ENCODE data around the gene PTPRJ. TPM values are rescaled to one million over a fixed set of nuclear protein-coding genes. Genes with fewer than 3 reads are reported as not detected.
A peak's percentile ranks its signal among the peaks of the same experiment; 100 is the strongest.

Gene PTPRJ
- total RNA-seq, 1 experiment from 2014 or later: 18.0 TPM

DNA sequence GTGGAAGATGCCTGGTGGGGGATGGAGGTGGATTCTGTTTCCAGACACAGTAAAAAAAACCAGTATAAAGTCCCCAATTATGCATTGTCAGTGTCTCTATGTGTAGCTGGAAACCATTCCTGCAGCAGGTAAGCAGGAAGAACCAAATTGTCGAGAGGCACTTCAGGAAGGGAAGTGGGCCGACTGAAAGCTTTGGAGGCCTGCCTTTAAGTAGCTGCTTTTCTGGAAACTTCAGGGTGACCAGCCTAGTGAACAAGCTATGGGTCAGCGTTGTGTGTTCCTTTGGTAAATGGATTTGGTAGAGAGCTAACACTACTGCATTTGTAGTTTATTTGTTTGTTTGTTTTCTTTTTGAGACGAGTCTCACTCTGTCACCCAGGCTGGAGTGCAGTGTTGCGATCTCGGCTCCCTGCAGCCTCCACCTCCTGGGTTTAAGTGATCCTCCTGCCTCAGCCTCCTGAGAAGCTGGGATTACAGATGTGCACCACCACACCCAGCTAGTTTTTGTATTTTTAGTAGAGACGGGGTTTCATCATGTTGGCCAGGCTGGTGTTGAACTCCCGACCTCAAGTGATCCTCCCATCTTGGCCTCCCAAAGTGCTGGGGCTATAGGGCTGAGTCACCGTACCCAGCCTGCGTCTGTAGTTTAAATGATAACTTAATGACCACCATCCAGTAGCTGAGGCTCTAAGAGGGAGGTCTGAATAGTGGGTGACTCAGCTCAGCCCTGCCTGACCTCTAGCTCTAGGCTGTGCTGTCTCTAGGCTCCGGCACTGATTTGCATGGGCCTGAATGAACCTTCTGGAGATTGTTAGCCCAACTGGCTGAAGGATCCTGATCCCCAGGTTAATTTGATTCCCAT, 12.8 kb downstream of the PTPRJ start:
- peak; percentile 42 for DNase-seq (ENCODE audit: extremely low read depth, low read depth)

DNA sequence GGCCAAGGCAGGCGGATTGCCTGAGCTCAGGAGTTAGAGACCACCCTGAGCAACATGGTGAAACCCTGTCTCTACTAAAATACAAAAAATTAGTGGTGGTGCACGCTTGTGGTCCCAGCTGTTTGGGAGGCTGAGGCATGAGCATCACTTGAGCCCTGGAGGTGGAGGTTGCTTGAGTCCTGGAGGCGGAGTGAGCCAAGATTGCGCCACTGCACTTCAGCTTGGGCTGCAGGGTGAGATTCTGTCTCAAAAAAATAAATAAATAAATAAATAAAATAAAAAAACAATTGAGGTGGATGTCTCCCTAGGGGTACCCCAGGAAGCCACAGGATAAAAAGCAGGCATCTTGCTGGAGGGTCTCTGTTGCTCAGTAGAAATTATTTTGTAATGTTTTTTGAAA, 14.1 kb downstream of the PTPRJ start:
- DNase-seq (ENCODE audit: extremely low read depth, low read depth): no peak

DNA sequence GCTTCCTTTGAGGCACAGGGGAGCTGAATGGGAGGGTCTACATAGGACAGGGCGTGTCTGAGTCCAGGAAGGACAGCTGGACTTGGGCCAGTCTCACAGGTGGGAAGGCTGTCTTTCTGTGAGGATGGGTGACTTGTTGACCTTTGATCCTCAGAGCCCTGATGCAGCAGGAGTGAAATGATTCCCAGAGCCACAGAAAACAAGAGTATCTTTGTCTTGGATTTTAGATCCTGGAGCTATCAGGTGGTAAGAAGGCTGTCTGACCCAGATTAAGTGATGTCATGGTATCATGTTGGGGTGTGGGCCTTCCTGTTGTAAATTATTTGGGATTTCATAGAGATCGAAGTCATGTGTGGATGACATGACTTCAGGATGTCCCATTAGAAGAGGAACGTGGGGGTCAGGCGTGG, 15.0 kb downstream of the PTPRJ start:
- no peak for DNase-seq (ENCODE audit: extremely low read depth, low read depth)

DNA sequence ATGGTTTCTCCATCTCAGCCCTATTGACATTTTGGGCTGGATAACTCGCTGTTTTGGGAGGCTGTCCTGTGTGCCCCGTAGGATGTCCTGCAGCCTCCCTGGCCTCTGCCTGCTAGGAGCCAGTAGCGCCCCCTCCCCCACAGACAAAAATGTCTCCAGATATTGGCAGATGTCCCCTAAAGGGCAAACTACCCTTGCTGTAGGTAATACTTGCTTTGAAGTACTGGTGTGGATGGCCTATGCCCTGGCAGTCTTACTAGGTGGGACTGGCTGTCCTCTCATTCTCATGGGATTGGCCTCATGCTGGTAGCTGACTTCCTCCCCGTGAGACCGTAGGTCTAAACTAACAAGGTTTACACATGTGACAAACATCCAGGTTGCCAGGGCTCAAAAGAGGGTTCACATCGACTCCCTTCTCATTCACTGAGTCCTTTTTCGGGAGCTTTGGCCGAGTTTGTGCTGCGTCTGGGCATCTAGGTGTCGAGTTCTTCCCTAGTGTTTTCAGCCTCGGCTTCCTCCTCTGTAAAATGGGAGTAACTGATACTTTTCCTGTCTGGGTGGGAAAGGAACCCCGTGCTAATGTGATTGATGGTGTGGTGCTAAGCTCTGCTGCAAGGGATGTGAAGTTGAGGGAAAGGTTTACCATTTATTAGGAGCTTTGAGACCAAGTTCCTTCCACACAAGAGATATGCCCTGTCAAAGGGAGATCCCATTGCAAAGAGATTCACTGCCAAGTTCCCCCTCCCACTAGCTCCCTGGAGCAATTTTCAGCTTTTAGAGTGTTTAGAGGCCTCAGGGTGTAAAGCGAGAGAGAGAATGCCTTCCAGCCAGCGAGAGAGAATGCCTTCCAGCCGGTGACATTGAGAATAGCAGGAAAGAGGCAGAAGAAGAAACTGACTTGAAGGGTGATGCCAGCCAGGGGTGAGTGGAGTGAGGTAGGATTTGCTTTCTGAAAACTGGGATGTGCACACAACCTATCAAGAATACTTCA, 17.0 kb downstream of the PTPRJ start:
- DNase-seq (ENCODE audit: extremely low read depth, low read depth): no peak

DNA sequence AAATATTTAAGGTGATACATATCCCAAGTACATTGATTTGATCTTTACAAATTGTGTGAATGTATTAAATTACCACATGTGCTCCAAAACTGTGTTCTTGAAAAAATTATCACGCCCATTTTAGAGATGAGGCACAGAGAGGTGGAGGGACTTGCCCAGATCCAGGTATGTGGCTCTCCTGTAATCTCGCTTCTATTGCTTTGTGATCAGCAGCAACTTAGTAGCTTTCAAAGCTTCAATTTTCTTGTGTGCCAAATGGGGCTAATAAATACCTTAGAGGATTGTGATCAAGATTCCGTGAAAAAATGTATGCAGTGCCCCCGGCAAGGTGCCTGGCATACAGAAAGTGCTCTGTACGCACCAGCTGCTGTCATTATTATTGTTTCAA, 18.0 kb downstream of the PTPRJ start:
- DNase-seq (ENCODE audit: extremely low read depth, low read depth): no peak

DNA sequence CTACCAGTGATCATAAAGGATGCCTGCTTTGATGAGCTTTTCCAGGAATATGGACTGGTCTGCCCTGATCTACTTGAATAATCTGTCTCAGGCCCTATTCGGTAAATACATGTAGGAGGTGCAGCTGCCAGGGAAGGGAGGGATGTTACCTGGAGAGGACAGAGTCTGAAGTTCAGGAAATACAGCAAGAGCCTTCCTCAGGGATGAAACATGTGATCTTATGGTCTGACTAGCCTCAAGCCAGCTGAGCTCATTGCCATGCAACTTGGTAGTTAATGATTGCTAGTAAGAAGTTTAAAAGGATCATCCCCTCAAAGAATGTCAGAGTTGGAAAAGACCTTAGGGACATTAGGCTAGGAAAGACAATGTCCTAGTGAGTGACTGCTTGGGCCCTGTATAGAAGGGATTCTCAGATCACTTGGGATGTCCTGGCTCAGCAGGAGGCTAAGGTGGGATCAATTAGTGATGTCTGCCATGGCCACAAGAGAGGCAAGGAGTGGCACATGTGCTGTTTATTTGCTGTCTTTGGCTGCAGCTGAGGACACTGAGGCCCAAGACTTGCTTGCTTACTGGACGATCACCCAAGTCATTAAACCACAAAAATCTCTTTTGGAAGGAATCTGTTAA, 18.5 kb downstream of the PTPRJ start:
- no peak for DNase-seq (ENCODE audit: extremely low read depth, low read depth)

DNA sequence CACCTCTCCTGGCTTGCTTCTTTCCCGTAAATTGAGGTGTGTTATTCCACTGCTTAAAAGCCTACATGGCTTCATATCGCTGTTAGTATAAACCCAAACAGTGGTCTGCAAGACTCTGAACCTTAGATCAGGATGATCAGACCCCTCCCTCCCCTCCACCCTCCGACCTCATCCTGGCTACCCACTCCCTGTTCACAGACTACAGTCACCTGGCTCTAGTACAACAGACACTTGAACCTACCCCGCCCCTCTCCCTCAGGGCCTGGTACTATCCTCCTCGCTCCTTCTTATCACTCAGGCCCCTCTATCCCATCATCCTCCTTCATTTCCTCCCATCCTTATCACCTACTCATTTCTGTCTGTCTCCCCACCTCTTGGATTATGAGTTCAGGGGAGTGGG, 20.1 kb downstream of the PTPRJ start:
- no peak for DNase-seq (ENCODE audit: extremely low read depth, low read depth)

DNA sequence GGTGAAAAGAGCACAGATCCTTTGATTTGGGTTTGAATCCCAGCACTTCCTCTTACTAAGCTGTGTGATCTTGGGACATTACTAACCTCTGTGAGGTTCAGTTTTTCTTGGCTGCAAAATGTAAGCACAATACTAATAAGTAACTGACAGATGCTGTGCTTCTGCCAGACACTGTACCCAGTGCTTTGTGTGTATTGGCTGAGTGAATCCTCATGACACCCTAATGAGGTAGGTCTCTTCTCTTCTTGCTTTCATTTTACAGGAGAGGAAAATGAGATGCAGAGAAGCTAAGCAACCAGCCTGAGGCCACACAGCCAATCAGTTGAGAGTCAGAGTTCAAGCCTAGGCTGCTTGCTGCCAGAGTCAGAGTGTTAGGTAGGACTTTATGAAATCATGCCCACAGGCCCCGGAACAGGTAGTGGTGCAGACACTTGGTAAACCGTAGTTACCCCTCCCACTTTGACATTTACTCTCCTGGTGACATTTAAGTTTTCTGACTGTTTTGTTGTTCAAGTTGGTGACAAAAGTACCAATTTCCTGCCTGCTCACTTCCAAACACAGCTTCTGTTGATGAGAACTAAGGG, 21.2 kb downstream of the PTPRJ start:
- no peak for DNase-seq (ENCODE audit: extremely low read depth, low read depth)

DNA sequence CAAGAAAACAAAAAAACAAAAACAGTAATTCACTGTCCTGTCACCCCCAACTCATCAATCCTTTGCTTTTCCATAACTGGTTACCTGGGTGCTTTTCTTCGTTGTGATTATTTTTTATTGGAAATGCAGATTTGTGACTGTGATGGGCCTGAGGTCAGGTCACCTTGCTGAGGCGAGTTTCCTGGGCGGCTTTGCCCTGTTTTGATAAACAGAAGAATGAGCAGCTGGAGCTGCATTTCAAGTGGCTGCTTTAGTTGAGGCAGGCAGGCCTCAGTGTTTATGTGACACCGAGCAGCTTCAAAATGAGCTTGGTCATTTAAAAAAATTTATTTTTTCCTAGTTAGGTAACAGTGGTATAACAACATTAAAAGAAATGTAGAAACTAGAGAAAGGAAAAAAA, 22.2 kb downstream of the PTPRJ start:
- no peak for DNase-seq (ENCODE audit: extremely low read depth, low read depth)

DNA sequence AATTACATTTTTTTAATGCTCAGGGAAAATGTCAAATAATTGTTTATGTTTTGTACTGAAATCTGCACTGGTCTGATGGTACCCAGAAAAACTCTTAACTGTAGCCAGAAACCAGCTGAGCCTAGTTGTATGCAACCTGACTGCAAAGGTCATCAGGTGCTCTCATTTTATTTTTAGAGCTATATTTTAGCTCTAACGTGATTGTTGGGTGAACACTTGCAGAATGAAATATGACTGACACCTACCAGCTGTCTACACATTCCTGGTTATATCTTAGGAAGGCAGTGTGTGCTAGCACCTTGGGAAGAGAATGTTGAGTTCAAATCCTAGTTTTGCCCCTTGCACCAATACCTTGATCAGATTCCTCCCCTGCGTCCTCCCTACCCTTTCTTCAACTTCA, 23.6 kb downstream of the PTPRJ start:
- no peak for DNase-seq (ENCODE audit: extremely low read depth, low read depth)

DNA sequence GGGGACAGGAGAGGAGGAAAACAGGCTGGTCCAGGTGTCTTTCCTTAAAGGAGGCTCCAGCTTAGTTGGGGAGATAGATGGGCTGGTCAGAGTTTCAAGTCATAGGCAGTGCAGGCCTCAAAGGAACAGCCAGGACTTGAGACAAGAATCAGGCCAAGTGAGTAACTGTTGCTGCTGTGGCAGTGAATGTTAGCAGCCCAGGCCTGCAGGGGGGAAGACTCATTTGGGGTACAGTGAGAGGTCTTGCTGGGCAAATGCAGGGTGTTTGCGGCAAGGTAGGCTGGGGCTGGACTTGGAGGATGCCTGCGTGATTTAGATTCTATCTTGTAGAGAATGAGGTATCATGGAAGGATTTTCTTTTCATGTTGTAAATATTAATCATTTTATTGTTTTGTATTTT, 24.1 kb downstream of the PTPRJ start:
- DNase-seq (ENCODE audit: extremely low read depth, low read depth): no peak

DNA sequence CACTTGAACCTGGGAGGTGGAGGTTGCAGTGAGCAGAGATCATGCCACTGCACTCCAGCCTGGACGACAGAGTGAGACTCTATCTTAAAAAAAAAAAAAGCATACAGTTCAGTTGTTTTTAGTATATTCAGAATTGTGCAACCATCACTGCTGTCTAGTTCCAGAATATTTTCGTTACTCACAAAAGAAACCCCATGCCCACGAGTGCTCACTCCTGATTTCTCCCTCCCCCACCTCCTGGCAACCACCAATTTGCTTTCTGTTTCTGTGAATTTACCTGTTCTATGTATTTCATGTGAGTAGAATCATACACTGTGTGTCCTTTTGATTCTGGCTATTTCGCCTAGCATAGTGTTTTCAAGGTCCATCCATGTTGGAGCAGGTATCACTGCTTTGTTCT, 24.8 kb downstream of the PTPRJ start:
- DNase-seq (ENCODE audit: extremely low read depth, low read depth): no peak

DNA sequence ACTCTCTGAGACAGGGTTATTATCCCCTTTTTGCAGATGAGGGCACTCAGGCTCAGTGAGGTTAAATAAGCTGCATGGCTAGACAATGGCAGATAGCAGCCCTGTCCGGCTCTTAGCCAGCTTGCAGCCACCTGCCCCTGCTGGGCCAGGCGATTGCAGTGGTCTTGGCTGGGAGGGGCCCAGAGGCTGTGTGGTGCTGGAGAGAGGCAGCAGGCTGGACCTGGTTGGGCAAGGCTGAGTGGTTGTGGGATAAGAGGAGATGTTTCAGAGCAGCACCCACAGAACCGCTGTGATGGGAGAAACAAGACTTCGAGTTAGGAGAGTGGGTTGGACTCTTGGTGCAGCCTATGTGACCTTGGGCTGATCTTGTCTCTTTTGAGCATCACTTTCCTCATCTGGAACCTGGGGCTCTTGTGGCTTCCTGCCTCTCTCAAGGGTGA, 25.5 kb downstream of the PTPRJ start:
- DNase-seq (ENCODE audit: extremely low read depth, low read depth): no peak

DNA sequence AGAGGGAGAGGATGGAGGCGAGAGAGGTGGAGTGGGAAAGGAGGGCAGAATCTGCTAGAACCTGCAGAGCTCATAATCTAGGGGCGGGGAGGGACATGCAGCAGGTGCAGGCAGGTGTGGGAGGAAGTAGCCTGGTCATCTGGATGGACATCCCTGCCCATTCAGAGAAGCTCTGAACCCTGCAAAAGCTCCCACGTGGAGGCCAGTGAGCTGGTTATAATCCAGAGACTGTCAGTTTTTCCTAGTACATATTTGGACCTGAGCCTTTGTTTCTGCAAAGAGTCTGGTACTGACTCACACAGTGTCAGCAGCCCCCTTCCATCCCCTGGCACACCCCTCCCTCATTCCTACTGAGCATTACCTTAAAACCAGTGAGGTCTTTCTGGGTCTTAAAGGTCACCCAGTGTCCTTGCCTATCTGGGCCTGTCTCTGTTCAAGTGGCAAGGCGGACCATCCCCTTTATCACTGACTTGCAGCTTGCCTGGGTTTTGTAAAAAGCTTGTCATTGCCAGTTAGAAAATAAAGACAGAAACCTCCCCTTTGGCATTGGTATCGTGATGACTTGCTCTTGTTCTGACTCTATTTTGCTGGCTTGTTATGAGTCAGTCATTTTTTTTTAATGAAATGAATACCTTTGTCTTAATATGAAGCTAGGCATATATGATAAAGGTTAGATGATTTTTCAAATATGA, 26.1 kb downstream of the PTPRJ start:
- DNase-seq (ENCODE audit: extremely low read depth, low read depth): no peak

DNA sequence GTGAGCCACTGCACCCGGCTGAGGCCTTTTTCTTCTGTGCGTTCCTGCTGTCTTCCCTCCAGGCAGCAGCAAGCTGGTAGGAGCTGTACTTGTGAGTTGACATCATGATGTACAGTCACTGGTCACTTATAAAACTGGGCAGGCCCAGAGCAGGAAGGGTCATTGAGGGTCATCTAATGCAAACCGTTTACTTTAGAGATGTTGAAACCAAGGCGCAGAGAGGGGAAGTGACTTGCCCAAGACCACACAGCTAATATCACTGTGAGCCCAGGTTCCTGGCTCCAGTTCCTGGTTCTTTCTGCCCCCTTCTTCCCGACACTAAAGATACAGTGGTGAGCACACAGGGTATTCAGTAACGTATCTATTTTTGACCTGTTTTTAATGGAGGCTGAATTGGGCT, 27.3 kb downstream of the PTPRJ start:
- DNase-seq (ENCODE audit: extremely low read depth, low read depth): no peak

DNA sequence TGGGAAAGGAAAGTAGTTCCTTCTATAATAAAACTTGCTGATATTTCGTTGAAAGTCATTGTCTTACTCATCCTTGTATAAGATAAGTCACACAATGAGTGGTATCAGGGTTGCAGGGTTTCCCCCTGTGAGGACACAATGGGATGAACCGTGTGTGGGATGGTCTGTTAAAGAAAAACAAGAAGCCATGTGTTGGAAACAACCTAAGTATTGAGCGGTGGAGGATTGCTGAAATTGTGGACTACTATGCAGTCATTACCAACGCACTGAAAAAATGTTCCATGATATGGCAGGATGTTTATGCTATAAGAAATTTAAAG, 28.6 kb downstream of the PTPRJ start:
- DNase-seq (ENCODE audit: extremely low read depth, low read depth): no peak

DNA sequence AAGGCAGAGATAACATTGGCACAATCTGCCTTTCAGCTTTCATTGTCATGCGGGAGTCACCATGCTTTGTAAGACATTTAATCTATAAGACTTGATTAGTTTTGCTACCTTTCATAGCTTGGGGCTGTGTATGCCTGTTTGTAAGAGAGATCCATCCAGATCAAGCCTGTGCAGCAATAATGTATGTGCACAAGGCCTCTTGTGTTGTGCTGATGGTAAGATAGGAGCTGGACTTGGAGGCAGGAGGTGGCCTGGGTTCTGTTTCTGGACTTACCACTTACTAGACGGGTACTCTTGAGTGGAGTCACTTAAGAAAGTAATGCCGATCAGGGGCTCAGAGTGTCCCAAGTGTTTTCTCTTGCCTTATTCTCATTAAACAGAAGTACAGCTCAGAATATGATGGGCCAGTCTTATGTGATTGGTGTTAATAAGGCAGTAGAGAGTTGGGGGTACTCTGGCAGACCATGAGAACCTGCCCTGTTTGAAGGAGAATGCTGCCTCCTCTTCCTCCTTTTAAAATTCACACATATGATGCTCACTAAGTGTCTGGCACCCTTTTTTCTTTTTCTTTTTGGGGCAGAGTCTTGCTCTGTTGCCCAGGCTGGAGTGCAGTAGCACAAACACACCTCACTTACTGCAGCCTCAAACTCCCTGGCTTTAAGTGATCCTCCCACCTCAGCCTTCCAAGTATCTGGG, 30.9 kb downstream of the PTPRJ start:
- DNase-seq (ENCODE audit: extremely low read depth, low read depth): no peak

DNA sequence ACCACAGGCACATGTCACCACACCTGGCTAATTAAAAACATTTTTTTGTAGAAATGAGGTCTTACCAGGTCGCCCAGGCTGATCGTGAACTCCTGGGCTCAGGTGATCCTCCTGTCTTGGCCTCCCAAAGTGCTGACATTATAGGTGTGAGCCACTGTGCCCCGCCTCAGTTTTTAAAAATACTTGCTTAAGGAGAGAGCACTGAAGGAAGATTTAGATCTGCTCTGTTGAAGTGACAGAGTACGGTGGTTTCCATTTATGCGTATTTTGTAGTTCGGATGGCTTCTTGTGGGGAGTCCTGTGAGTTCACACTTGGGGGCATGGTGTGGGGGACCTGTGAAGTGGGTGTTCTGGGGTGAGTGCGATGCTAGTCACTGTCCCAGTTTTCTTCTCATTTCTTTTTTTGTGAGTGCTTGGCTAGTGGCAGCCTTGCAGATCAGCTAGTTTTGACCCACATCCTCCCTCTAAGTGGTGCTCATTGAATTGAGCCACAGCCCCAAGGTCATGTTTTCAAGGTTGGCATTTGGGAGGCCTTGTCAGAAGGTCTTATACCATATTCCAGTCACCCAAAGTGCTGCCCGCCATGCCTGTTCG, 31.5 kb downstream of the PTPRJ start:
- no peak for DNase-seq (ENCODE audit: extremely low read depth, low read depth)

DNA sequence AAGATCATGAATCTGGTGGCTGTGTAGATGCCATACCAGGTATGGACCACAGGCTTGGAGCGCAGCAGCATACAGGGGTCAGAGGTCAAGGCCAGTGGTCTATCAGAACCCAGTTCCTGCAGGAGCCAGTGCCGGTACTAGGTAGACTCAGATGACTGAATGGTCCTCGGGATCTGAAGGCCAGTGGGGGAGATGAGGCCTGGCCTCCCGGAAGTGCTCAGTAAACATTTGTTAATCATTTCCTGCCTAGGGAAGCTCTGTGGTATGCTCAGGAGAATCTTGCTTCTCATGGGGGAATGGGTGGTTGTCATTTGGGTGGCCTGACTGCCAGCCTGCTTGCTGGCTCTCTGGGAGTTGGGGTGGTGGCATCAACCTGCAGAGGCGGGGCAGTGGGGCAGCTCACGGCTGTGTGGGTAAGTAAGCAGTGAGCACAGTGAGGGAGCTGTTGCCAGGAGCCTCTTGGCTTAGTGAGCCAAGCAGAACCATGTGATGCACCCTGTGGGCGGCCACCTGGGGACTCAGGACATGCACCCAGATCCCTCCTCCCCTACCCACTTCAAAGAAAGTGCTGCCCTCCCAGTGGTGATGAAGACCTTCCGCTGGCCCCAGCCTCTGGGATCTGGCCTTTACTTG, 33.0 kb downstream of the PTPRJ start:
- DNase-seq (ENCODE audit: extremely low read depth, low read depth): no peak
